HUES48 (cell line): Measurements from ENCODE around the gene KCNH4.
A peak's percentile ranks its signal among the peaks of the same experiment; 100 is the strongest.

Source experiments
- H3K27ac ChIP-seq: one replicate; pipeline ENCODE4 v1.7.0; 2013; ENCODE audit warnings: low read depth, low read length, inconsistent platforms
- H3K27me3 ChIP-seq: 2 replicates; pipeline ENCODE4 v1.6.1; 2013; ENCODE audit warnings: mild to moderate bottlenecking, low read length; ENCODE audit not compliant: control insufficient read depth, insufficient read depth
- H3K36me3 ChIP-seq: 2 replicates; pipeline ENCODE4 v1.6.1; 2013; ENCODE audit warnings: low read length; ENCODE audit not compliant: control insufficient read depth, insufficient read depth
- H3K4me1 ChIP-seq: 2 replicates; pipeline ENCODE4 v1.6.1; 2013; ENCODE audit warnings: mild to moderate bottlenecking, low read length; ENCODE audit not compliant: control insufficient read depth, insufficient read depth
- H3K4me3 ChIP-seq: 2 replicates; pipeline ENCODE4 v1.5.1; 2013; ENCODE audit warnings: mild to moderate bottlenecking, low read depth, low read length
- H3K9ac ChIP-seq: 2 replicates; pipeline ENCODE4 v1.6.1; 2013; ENCODE audit warnings: mild to moderate bottlenecking, low read depth, low read length, moderate library complexity
- H3K9me3 ChIP-seq: 2 replicates; pipeline ENCODE4 v1.6.1; 2013; ENCODE audit warnings: low read length; ENCODE audit not compliant: control insufficient read depth, insufficient read depth

Gene KCNH4

DNA sequence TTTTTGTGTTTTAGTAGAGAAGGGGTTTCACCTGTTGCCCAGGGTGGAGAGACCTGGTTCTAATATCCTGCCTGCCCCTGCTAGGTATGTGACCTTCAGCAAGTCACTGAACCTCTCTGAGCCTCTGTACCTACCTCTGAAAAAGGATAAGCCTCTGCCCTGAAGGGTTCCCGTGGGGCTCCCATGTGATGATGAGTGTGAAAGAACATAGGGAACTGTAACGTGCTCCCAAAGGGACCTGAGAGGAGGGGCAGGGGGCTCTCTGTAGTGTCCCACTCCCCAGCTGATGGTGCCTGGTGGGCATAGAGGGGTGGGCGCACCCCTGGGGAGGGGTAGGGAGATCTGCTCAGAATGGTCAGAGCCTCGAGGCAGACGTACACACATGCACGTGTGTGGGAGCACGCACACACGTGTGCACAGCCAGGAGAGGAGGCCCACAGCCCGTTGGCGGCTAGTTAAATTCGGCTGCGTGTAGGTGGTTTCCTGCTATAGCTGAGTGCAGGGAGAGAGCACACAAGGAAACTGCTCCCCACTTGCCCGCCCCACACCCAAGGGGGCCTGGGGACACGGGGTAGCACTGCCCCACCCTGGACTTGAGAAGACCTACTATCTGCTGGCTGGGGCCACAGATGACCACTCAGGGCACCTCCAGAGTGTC is 6.7 kb downstream of the KCNH4 start:
- Histone ChIP-seq H3K27me3 (peaks cover 6% of the 10 kb centered on the region; the same call in 1 of the 2 replicates), H3K36me3 (no peaks in the 10 kb centered on the region), H3K4me1 (no peaks in the 10 kb centered on the region), H3K27ac (no peak overlapping the region), H3K9ac (no peak overlapping the region), H3K4me3 (no peak overlapping the region), H3K9me3 (no peaks in the 10 kb centered on the region)

DNA sequence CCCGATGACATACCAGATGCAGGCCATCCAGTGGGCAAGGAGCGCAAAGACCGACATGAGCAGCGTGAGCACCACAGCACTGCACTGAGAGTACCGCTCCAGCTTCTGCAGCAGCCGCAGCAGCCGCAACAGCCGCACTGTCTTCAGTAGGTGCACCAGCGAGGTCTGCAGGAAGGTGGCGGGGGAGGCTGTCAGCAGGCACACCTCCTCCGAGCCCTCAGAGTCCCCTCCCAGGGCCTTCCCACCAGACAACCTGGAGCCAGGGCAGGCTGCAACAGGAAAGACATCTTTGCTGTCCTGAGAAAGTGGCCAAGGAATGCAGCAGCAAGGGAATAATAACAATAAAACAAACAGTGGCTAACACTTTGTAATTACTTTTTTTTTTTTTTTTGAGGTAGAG is 9.1 kb downstream of the KCNH4 start:
- no peaks in the 10 kb centered on the region for H3K4me1 ChIP-seq

DNA sequence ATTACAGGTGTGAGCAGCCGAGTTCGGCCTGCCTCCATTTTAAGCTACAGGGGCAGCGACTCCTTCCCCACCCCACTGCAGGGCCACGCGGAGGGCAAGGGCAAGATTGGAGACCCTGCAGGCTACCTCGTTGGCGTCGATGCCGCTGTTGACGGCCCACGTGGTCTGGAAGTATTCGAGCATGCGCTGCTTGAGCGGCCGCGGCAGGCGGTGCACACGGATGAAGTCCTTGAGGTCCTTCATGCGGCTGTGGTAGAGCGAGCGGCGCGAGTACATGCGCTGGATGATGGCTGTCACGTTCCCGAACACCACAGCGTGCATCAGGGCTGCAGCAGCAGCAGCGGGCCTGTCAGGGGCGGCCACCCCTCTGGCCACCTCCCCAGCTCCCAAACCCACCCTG is 11.6 kb downstream of the KCNH4 start:
- no peak overlapping the region for H3K9ac ChIP-seq
- no peak overlapping the region for H3K4me3 ChIP-seq
- H3K4me1 ChIP-seq, result no peaks in the 10 kb centered on the region
- no peaks in the 10 kb centered on the region for H3K27me3 ChIP-seq
- H3K27ac ChIP-seq, result no peak overlapping the region
- no peaks in the 10 kb centered on the region for H3K9me3 ChIP-seq
- H3K36me3 ChIP-seq, result no peaks in the 10 kb centered on the region

More for the DNA sequence above, 9.1 kb downstream of the KCNH4 start:
- H3K9ac ChIP-seq, result no peak overlapping the region
- H3K36me3 ChIP-seq, result no peaks in the 10 kb centered on the region
- H3K27ac ChIP-seq, result no peak overlapping the region
- H3K4me3 ChIP-seq, result no peak overlapping the region
- no peaks in the 10 kb centered on the region for H3K9me3 ChIP-seq
- no peaks in the 10 kb centered on the region for H3K27me3 ChIP-seq

DNA sequence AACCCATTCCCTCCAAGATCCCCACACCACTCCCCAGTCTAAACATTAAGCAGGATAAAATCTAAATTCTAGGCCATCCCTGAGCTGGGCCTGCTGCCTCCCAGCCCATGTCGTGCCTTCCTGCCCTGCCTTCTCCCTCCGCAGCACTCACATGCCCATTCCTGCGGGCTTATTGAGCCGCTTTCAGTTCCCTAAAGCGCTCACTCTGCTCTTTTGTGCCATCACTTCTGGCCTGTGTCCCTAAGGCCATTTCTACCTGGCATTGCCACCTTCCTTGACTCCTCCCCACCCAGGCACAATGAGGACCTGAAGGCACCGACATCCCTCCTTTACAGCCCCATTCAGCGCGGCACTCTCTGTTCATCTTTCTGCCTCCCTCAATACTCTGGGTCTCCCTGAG is 13.1 kb downstream of the KCNH4 start:
- Histone ChIP-seq H3K9ac (no peak overlapping the region), H3K27ac (no peak overlapping the region), H3K4me3 (no peak overlapping the region), H3K36me3 (no peaks in the 10 kb centered on the region), H3K4me1 (no peaks in the 10 kb centered on the region), H3K9me3 (no peaks in the 10 kb centered on the region), H3K27me3 (no peaks in the 10 kb centered on the region)

DNA sequence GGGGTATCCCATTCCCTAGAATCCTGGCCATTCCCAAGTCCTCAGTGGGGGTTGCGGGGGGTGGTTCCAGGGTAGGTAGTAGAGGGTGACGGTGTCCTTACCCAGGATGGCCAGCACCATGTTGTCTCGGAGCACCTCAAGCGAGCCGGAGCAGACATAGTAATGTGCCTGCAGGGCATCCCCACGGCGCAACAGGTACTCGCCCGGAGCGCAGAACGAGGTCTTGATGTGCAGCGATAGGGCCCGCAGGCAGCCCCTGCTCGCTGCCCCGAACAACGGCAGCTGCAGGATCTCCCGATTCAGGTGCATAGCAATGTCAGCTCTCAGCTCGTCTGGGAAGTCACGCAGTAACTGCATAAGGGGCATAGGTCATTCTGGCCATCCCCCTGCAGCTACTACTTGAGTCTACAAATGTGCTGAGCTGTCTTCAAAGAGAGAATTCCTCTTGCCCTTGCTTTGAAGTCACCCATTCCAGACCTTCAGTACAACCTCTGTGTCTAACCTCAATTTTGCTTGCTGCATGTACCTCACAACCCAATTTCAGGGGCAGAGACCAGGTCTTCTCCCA is 14.7 kb downstream of the KCNH4 start:
- Histone ChIP-seq H3K36me3 (no peaks in the 10 kb centered on the region), H3K27ac (no peak overlapping the region), H3K27me3 (no peaks in the 10 kb centered on the region), H3K9me3 (no peaks in the 10 kb centered on the region), H3K4me1 (no peaks in the 10 kb centered on the region), H3K9ac (no peak overlapping the region), H3K4me3 (no peak overlapping the region)

DNA sequence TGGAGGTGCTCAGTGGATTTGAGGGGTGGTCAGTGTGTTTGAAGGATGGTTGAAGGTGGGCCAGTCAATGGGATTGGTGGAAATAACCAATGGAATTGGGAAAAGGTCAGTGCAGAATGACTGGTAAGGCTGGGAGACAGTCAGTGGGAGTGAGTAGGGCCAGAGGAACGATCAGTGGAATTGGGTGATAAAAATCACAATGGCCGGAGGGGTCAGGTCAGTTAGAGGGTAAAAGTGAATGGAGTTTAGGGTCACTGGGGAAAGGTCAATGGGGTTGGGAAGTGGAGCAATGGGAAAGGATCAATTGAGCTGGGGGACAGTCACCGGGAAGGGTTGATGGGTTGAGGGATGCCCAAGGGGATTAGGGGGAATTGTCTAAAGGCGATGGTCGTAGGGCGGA is 15.2 kb downstream of the KCNH4 start:
- H3K9me3 ChIP-seq, result no peaks in the 10 kb centered on the region
- no peak overlapping the region for H3K9ac ChIP-seq
- H3K4me1 ChIP-seq, result no peaks in the 10 kb centered on the region
- H3K27ac ChIP-seq, result no peak overlapping the region
- H3K36me3 ChIP-seq, result no peaks in the 10 kb centered on the region
- H3K4me3 ChIP-seq, result no peak overlapping the region
- no peaks in the 10 kb centered on the region for H3K27me3 ChIP-seq

DNA sequence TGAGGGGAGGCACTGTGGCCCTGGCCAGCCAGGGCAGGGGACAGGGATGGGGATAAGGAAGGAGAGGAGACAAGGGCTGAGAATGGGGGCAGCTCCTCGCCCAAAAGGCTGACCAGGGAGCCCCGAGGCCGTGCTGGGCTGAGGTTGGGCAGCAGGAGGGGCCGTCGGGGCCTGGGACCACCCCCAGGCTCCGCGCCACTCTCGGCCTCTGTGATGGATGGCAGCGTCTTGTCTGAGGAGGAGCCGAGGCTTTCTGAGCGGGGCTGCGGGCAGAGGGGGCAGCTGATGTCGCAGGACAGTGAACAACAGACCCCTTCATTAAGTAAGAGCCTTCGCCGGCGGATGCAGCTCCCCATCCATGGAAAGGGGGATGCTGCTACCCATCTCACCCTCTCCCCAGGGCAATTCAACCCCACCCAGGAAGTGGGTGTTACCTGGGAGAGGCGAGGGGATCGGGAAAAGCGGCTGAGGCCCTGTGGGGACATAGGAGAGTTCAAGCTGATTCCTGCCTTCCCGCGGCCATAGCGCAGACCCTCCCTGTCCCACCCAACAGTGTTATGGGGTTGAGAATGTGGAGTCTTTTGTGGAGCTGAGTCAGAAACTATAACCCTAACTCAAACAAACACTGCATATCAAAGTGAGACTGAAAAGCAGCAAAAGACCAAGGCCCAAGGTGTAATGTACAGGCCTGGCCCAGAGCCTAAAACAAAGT is 17.1 kb downstream of the KCNH4 start:
- no peaks in the 10 kb centered on the region for H3K4me1 ChIP-seq
- no peak overlapping the region for H3K4me3 ChIP-seq
- H3K27me3 ChIP-seq, result no peaks in the 10 kb centered on the region
- H3K27ac ChIP-seq, result no peak overlapping the region
- H3K9me3 ChIP-seq, result no peaks in the 10 kb centered on the region
- H3K9ac ChIP-seq, result no peak overlapping the region
- H3K36me3 ChIP-seq, result no peaks in the 10 kb centered on the region

DNA sequence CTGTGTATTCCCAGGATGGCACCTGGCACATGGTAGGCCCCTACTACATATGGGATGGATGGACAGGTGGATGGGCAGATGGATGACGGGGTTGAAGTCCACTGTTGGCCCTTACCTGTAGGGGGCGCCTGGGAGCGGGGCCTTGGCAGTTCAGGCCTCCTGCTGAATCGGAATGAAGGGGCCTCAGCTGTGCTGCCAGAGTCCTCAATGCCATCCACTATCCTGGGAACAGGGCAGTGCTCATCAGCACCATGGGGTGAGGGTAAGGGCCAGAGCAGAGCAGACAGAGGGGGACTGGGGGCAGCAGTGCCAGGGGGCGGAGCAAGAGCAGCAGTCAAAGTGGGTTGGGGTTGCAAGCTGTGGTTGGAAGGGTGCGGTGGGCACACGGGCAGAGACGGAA is 17.8 kb downstream of the KCNH4 start:
- Histone ChIP-seq H3K36me3 (no peaks in the 10 kb centered on the region), H3K9me3 (no peaks in the 10 kb centered on the region), H3K4me1 (no peaks in the 10 kb centered on the region), H3K9ac (no peak overlapping the region), H3K4me3 (no peak overlapping the region), H3K27ac (no peak overlapping the region), H3K27me3 (no peaks in the 10 kb centered on the region)

DNA sequence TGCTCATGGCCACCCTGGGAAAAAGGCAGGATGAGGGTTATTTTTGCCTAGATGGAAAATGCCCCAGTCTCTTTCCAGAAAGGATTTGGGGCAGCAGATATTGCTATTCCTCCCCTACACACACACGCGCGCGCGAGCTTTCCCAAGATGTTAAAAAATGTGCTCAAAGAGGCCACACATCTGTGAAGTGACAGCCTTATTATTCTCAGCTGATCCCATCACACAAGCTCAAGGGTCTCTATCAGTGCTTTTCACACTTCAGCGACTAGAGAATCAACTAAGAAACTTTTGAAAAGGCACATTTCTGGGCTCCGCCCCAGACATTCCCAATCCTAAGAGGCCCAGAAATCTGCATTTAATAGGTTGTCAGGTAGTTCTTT is 20.4 kb downstream of the KCNH4 start:
- H3K36me3 ChIP-seq, result no peaks in the 10 kb centered on the region
- no peaks in the 10 kb centered on the region for H3K9me3 ChIP-seq
- no peak overlapping the region for H3K4me3 ChIP-seq
- H3K27ac ChIP-seq, result no peak overlapping the region
- H3K9ac ChIP-seq, result no peak overlapping the region
- H3K4me1 ChIP-seq, result no peaks in the 10 kb centered on the region
- no peaks in the 10 kb centered on the region for H3K27me3 ChIP-seq

DNA sequence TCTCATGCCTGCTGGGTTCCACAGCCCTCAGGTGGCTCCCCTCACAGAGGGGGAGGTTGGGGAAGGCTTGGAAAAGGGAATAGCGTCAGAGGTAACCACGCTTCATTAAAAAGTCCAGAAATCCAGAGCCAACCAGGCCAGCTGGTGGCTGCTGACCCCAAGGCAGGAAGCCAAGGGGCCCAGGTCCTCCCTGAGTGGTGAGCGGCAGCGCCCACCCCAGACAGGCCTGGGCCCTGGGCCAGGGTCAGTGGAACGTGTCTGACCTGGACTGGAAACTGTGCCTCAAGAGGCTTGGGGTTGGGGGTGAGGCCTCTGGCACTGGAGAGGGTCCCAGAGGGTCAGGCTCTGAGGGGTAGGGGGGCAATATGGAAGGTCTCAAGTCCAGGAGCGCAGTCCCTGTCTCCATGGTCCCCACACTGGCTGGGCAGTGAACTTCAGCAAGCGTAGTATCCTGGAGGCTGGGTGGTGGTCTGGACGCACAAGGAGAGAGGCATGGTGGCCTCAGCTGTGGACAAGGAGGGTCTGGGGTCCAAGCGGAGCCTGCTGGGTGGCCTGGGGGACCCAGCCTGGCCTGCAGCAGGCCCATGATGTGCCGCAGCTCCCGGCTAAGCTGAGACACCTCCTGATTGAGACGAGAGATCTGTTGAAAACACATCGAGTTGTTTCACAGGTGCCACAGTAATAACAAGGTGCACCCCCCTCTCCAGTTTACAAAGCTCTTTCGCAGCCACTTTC is 21.0 kb downstream of the KCNH4 start:
- Histone ChIP-seq H3K9me3 (no peaks in the 10 kb centered on the region), H3K27me3 (no peaks in the 10 kb centered on the region), H3K4me3 (no peak overlapping the region), H3K4me1 (no peaks in the 10 kb centered on the region), H3K36me3 (no peaks in the 10 kb centered on the region), H3K27ac (no peak overlapping the region), H3K9ac (no peak overlapping the region)

DNA sequence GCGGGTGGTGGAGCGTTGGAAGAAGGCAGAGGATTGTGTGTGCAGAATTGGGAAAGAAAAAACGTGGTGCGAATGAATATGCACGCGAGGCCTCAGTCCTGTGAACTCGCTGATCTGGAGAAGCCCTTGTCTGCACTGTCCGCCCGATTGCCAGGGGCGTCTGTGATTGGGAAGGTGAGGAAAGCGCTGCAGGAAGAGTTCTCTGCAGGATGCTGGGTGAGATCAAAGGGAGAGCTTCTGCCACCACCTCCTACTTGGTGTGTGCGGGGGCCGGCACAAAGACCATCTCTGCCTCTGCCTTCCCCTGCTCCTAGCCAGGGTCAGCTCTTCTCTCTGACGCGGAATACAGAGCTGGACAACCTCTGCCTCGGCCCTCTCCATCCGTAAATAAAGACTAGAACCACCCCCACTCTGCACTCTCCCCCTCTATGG is 25.3 kb downstream of the KCNH4 start:
- Histone ChIP-seq H3K27me3 (no peaks in the 10 kb centered on the region), H3K27ac (peak overlapping the region; percentile 50), H3K9me3 (no peaks in the 10 kb centered on the region), H3K4me1 (peaks cover 10% of the 10 kb centered on the region), H3K9ac (peak overlapping the region; percentile 18; the same call in 1 of the 2 replicates), H3K4me3 (peak overlapping the region; percentile 89), H3K36me3 (peaks cover 4% of the 10 kb centered on the region; the same call in 1 of the 2 replicates)
